ENCODE measurements around the gene DUSP6. TPM values are rescaled to one million over a fixed set of nuclear protein-coding genes. Genes with fewer than 3 reads are reported as not detected.
A peak's percentile ranks its signal among the peaks of the same experiment; 100 is the strongest.

The DUSP6 gene
- total and polyA plus RNA-seq, 2 of the 13 experiments (the other 11 are each of a cell fraction or from before 2014, with no cell fraction given), result 40.9 to 161 TPM

- TF ChIP-seq GMEB2 (CRISPR knock-in tag; IDR thresholded peaks at IDR 0.05; ENCODE audit: low read depth), result no peak
- TF ChIP-seq ZSCAN22 (CRISPR knock-in tag; IDR thresholded peaks at IDR 0.05), result no peak
- TF ChIP-seq TFDP2 (CRISPR knock-in tag; IDR thresholded peaks at IDR 0.05), result no peak
- peak; percentile 77 for TF ChIP-seq HNF1A (IDR thresholded peaks at IDR 0.05; ENCODE audit: low read depth)
- peak; percentile 69; the same call in 1 of the 2 replicates for TF ChIP-seq HNF1A (CRISPR knock-in tag; IDR thresholded peaks at IDR 0.05; ENCODE audit: borderline replicate concordance)
- no peak for TF ChIP-seq CBX2 (IDR thresholded peaks at IDR 0.05; ENCODE audit: low read depth, low read length)
- TF ChIP-seq CBX2 (CRISPR knock-in tag; IDR thresholded peaks at IDR 0.05; ENCODE audit: low read depth), result no peak
- TF ChIP-seq ZSCAN5A (CRISPR knock-in tag; IDR thresholded peaks at IDR 0.05; ENCODE audit: borderline replicate concordance), result no peak
- TF ChIP-seq ZNF225 (CRISPR knock-in tag; IDR thresholded peaks at IDR 0.05), result no peak
- TF ChIP-seq HNF1B (CRISPR knock-in tag; IDR thresholded peaks at IDR 0.05), result no peak; the same call in 1 of the 2 replicates
- TF ChIP-seq ZNF556 (CRISPR knock-in tag; IDR thresholded peaks at IDR 0.05; ENCODE audit: borderline replicate concordance), result no peak
- no peak for TF ChIP-seq ATF2 (CRISPR knock-in tag; IDR thresholded peaks at IDR 0.05)
- TF ChIP-seq ZNF276 (CRISPR knock-in tag; IDR thresholded peaks at IDR 0.05; ENCODE audit: low read depth), result no peak
Measured at GRCh38 chr12:89389755-89390661, 37.7 kb upstream of the DUSP6 start (continued).
